ENCODE data around the gene IL23R. TPM values are rescaled to one million over a fixed set of nuclear protein-coding genes. Genes with fewer than 3 reads are reported as not detected.

IL23R gene
- total and polyA plus RNA-seq, 2 experiments from 2014 or later, result not detected

DNA sequence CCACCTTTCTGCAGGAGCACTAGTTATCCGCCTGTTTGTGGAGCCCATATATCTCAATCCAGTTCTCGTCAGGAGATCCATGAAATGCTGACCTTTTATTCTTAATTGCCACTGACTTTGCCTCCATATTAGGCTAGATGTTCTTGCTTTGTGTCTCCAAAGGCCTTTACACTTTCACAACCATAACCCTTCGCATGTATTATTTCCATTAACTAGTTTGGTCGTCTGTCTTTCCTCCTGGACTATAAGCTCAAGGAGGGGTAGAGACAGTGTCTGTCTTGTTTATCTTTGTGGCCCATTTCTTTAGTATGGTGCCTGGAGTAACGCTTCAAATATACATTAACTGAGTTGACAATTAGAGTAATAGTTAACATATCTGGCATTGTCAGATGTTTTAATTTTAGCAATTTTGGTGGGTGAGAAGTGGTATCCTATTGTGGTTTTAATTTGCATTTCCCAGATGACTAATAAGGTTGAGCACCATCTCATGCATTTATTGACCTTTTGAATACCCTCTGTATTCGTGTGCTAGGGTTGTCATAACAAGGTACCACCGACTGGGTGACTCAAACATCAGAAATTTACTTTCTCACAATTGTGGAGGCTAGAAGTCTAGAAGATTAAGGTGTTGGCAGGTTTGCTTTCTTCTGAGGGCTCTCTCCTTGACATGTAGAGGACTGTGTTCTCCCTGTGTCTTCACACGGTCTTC is 119.7 kb downstream of the IL23R start:
- no peaks in the 10 kb centered on the region for H3K4me1 ChIP-seq (ENCODE audit: low read depth)
- H3K4me3 ChIP-seq, result no peak overlapping the region
- TF ChIP-seq, protein P1, sequence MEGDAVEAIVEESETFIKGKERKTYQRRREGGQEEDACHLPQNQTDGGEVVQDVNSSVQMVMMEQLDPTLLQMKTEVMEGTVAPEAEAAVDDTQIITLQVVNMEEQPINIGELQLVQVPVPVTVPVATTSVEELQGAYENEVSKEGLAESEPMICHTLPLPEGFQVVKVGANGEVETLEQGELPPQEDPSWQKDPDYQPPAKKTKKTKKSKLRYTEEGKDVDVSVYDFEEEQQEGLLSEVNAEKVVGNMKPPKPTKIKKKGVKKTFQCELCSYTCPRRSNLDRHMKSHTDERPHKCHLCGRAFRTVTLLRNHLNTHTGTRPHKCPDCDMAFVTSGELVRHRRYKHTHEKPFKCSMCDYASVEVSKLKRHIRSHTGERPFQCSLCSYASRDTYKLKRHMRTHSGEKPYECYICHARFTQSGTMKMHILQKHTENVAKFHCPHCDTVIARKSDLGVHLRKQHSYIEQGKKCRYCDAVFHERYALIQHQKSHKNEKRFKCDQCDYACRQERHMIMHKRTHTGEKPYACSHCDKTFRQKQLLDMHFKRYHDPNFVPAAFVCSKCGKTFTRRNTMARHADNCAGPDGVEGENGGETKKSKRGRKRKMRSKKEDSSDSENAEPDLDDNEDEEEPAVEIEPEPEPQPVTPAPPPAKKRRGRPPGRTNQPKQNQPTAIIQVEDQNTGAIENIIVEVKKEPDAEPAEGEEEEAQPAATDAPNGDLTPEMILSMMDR (IDR thresholded peaks at IDR 0.05; ENCODE audit: low read depth, low read length), result no peak
- no peaks in the 10 kb centered on the region for H3K9me3 ChIP-seq (ENCODE audit: low read depth)
- no peaks in the 10 kb centered on the region for H3K36me3 ChIP-seq
- no peak for DNase-seq (ENCODE audit: low read depth in 1 of 2, low spot score in 1 of 2)
- no peaks in the 10 kb centered on the region for H3K27me3 ChIP-seq
- no peak overlapping the region for H3K27ac ChIP-seq

DNA sequence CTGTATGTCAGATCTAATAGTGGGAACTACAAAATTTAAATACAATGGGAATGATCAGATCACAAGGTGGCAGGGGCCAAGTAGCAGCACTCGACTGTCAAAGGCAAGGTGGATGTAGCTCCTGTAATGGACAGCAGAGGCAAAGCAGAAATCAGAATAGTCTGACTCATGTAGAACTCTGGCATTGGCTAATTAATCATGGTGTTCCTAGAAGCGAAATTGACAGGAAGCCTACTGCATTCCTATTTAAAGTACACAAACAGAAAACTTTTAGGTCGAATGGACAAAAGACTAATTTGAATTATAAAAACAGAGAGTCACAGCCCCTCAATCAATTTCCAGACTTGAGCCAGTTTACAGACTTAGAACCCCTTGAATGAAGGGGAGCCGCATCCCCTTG is 124.0 kb downstream of the IL23R start:
- no peaks in the 10 kb centered on the region for H3K4me1 ChIP-seq (ENCODE audit: low read depth)
- H3K4me3 ChIP-seq, result no peak overlapping the region
- no peak overlapping the region for H3K27ac ChIP-seq
- H3K36me3 ChIP-seq, result no peaks in the 10 kb centered on the region
- no peaks in the 10 kb centered on the region for H3K27me3 ChIP-seq
- no peak for DNase-seq (ENCODE audit: low read depth in 1 of 2, low spot score in 1 of 2)
- TF ChIP-seq, protein P1 (IDR thresholded peaks at IDR 0.05; ENCODE audit: low read depth, low read length), result no peak
- H3K9me3 ChIP-seq (ENCODE audit: low read depth), result no peaks in the 10 kb centered on the region

DNA sequence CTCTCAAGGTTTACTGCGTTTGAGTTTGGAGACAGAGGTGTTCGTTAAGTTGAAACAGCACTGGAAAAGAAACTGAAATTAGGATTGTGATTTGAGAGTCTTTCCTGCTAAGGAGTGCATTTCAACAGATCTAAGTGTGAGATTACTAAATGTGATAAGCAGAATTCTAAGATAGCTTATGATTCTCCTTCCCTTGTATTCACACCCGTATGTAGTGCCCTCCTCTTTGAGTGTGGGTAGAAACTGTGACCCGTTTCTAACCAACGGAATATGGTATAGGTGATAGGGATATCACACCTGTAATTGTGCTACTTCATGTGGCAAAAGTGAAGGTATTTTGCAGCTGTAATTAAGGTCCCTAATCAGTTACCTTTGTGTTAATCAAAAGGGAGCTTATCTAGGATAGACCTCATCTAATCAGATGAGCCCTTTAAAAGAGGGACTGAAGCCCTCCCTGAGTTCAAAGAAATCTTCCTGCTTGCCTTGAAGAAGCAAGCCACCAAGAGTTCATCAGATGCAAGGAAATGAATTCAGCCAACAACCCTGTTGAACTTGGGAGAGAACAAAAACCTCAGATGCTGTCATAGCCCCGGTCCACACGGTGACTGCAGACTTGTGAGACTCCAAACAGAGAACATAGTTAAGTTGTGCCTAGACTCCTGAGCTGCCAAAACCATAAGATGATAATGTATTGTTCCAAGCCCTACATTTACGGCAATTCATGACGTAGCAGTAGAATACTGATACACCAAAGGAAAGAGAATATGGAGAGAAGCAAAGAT is 128.8 kb downstream of the IL23R start:
- no peaks in the 10 kb centered on the region for H3K27me3 ChIP-seq
- TF ChIP-seq, protein P1 (IDR thresholded peaks at IDR 0.05; ENCODE audit: low read depth, low read length), result no peak
- no peak overlapping the region for H3K4me3 ChIP-seq
- DNase-seq (ENCODE audit: low read depth in 1 of 2, low spot score in 1 of 2), result no peak
- H3K9me3 ChIP-seq (ENCODE audit: low read depth), result no peaks in the 10 kb centered on the region
- no peak overlapping the region for H3K27ac ChIP-seq
- H3K36me3 ChIP-seq, result no peaks in the 10 kb centered on the region
- H3K4me1 ChIP-seq (ENCODE audit: low read depth), result no peaks in the 10 kb centered on the region

DNA sequence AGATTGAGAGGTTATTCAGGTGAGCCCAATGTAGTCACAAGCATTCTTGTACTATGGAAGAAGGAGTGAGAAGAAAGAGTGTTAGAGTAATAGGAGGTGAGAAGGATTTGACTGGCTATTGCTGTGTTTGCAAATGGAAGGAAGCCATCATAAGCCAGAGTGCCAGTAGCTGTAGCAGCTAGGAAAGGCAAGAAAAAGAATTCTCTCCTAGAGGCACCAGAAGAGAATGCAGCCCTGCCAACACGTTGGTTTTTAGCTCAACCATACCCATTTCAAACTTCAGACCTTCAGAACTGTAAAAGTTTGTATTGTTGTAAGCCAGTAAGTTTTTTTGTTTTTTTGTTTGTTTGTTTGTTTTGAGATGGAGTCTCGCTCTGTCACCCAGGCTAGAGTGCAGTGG is 132.5 kb downstream of the IL23R start:
- no peaks in the 10 kb centered on the region for H3K36me3 ChIP-seq
- H3K4me3 ChIP-seq, result no peak overlapping the region
- H3K27me3 ChIP-seq, result peaks cover 13% of the 10 kb centered on the region
- H3K4me1 ChIP-seq (ENCODE audit: low read depth), result no peaks in the 10 kb centered on the region
- no peak overlapping the region for H3K27ac ChIP-seq
- TF ChIP-seq, protein P1 (IDR thresholded peaks at IDR 0.05; ENCODE audit: low read depth, low read length), result no peak
- no peak for DNase-seq (ENCODE audit: low read depth in 1 of 2, low spot score in 1 of 2)
- no peaks in the 10 kb centered on the region for H3K9me3 ChIP-seq (ENCODE audit: low read depth)

DNA sequence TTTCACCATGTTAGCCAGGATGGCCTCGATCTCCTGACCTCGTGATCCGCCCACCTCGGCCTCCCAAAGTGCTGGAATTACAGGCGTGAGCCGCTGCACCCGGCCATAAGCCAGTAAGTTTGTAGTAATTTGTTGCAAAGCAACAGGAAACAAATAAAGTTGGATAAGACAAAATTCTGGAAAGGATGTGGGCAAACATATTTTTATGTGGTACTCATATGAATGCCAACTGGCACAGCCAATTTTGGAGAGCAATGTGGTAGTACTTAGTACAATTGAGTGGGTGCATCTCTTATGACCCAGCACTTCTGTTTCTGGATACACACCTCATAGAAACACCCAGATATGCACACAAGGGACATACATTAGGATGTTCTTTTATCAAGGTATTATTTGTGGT is 133.0 kb downstream of the IL23R start:
- Histone ChIP-seq H3K27me3 (peaks cover 18% of the 10 kb centered on the region), H3K4me3 (no peak overlapping the region), H3K4me1 (ENCODE audit: low read depth) (no peaks in the 10 kb centered on the region), H3K36me3 (no peaks in the 10 kb centered on the region), H3K27ac (no peak overlapping the region), H3K9me3 (ENCODE audit: low read depth) (no peaks in the 10 kb centered on the region)
- DNase-seq (ENCODE audit: low read depth in 1 of 2, low spot score in 1 of 2), result no peak
- TF ChIP-seq, protein P1 (IDR thresholded peaks at IDR 0.05; ENCODE audit: low read depth, low read length), result no peak

All from cardiac muscle cell (in vitro differentiated cells and primary cell).